Measurements from ENCODE around the gene VEZT.

- TF ChIP-seq CTCF (IDR thresholded peaks at IDR 0.05; ENCODE audit: borderline replicate concordance, extremely low read depth, low read length, poor library complexity, severe bottlenecking) (no peak), EZH2 (IDR thresholded peaks at IDR 0.05; ENCODE audit: borderline replicate concordance, low read depth, low read length, severe bottlenecking) (no peak)
These were observed 24.5 kb upstream of the VEZT start for GRCh38 chr12:95193139-95193538.
